Eye (tissue), 1 donor: ENCODE results near the gene HMCN2.
"Not testable (repeated sequence)": the region's sequence is repeated elsewhere in the genome, so short reads cannot be mapped to it uniquely, and the experiment has no call there.

Experiments used
- DNase-seq: peaks from one replicate; pipeline ENCODE4 v3.0.0-alpha.2; 2015

The HMCN2 gene

GRCh38 chr9:130239741-130240241 is 25.8 kb upstream of the HMCN2 start:
- DNase-seq: no peak

GRCh38 chr9:130240410-130241197 is 25.0 kb upstream of the HMCN2 start:
- peak; percentile 92 for DNase-seq

- DNase-seq: no peak
Observed at GRCh38 chr9:130241198-130241535, 24.4 kb upstream of the HMCN2 start.

GRCh38 chr9:130242270-130243014 is 23.1 kb upstream of the HMCN2 start:
- no peak for DNase-seq

- DNase-seq: peak; percentile 94
Observed at GRCh38 chr9:130243015-130243881, 22.3 kb upstream of the HMCN2 start.

- no peak for DNase-seq
Observed at GRCh38 chr9:130243882-130244170, 21.7 kb upstream of the HMCN2 start.

GRCh38 chr9:130244548-130245165 is 20.9 kb upstream of the HMCN2 start:
- DNase-seq: no peak

GRCh38 chr9:130245474-130245873 is 20.1 kb upstream of the HMCN2 start:
- DNase-seq: no peak

GRCh38 chr9:130246126-130246525 is 19.4 kb upstream of the HMCN2 start:
- DNase-seq: no peak

GRCh38 chr9:130254747-130255630 is 10.6 kb upstream of the HMCN2 start:
- DNase-seq: no peak

- no peak for DNase-seq
Observed at GRCh38 chr9:130255631-130256134, 9.9 kb upstream of the HMCN2 start.

- no peak for DNase-seq
Observed at GRCh38 chr9:130256644-130257043, 8.9 kb upstream of the HMCN2 start.

- not testable (repeated sequence) for DNase-seq
Observed at GRCh38 chr9:130258137-130258536, 7.4 kb upstream of the HMCN2 start.

- DNase-seq: no peak
Observed at GRCh38 chr9:130259044-130259443, 6.5 kb upstream of the HMCN2 start.

GRCh38 chr9:130260816-130261765 is 4.5 kb upstream of the HMCN2 start:
- no peak for DNase-seq

GRCh38 chr9:130262061-130262745 is 3.4 kb upstream of the HMCN2 start:
- no peak for DNase-seq

GRCh38 chr9:130262771-130263170 is 2.8 kb upstream of the HMCN2 start:
- DNase-seq: no peak

- no peak for DNase-seq
Observed at GRCh38 chr9:130263601-130264413, 1.8 kb upstream of the HMCN2 start.
